A549 (cell line): ENCODE measurements around the gene MYO1H. TPM values are rescaled to one million over a fixed set of nuclear protein-coding genes. Genes with fewer than 3 reads are reported as not detected.

ENCODE experiments used
- ATAC-seq, 2 experiments: fragments of 200-7000 bp in 1 of 2; fragments of >200 bp in 1 of 2; cut with Nextera tagmentation in 1 of 2; cut with Tn5 transposase in 1 of 2; 3 replicates each; pipeline versions ENCODE4 v1.8.0 to v1.9.1; 2018 to 2020; ENCODE audit warnings: mild to moderate bottlenecking in 1 of 2, moderate library complexity in 1 of 2
- CTCF ChIA-PET: fragments of 300-600 bp; sonication (Branson Sonifier 250); formaldehyde crosslinking; extraction: SDS; loops from one replicate; lab custom pipeline; 2021; ENCODE audit warnings: antibody characterized with exemption, inconsistent platforms; lab: Yijun Ruan, JAX
- POLR2A ChIA-PET: fragments of 350-600 bp; formaldehyde crosslinking; extraction: SDS; loops from one replicate; lab custom pipeline; 2021; ENCODE audit warnings: antibody characterized with exemption, inconsistent platforms; lab: Yijun Ruan, JAX
- DNase-seq, 2 experiments: peaks; one replicate each; pipeline versions ENCODE4 v3.0.0 to v3.0.0-alpha.2; 2011 to 2016; ENCODE audit warnings: low read depth in 1 of 2, low spot score in 1 of 2
- FAIRE-seq: peaks from 2 replicates; lab custom pipeline; 2011; peaks lifted over from hg19 to GRCh38; lab: Jason Lieb, UNC
- H3K27ac ChIP-seq, 2 experiments: fragments of >200 bp; sonication (Bioruptor Twin); formaldehyde crosslinking; 3 replicates each; pipeline ENCODE4 v1.5.1; 2016 to 2017
- H3K4me1 ChIP-seq: fragments of >200 bp; sonication (Bioruptor Twin); formaldehyde crosslinking; 3 replicates; pipeline ENCODE4 v1.6.1; 2016
- H3K4me2 ChIP-seq: fragments of >200 bp; sonication (Bioruptor Twin); formaldehyde crosslinking; 3 replicates; pipeline ENCODE4 v1.6.1; 2016
- H3K4me3 ChIP-seq: fragments of >200 bp; sonication (Bioruptor Twin); formaldehyde crosslinking; 3 replicates; pipeline ENCODE4 v1.5.1; 2016
- H3K9me3 ChIP-seq: fragments of >200 bp; sonication (Bioruptor Twin); formaldehyde crosslinking; 3 replicates; pipeline ENCODE4 v1.6.1; 2016
- BHLHE40 ChIP-seq: IDR thresholded peaks from 2 replicates; pipeline ENCODE4 v1.6.1; 2012; ENCODE audit warnings: low read depth, low read length, inconsistent platforms
- EHMT2 ChIP-seq: fragments of 200-600 bp; sonication (generic); IDR thresholded peaks from 2 replicates; pipeline ENCODE4 v1.6.1; 2016; ENCODE audit warnings: antibody characterized with exemption, low read depth, mild to moderate bottlenecking, moderate library complexity
- FOSB ChIP-seq: fragments of 250-450 bp; sonication (Bioruptor Pico); IDR thresholded peaks from 2 replicates; pipeline ENCODE4 v1.5.0; 2020; ENCODE audit warnings: mild to moderate bottlenecking, moderate library complexity
- FOXS1 ChIP-seq: fragments of 250-450 bp; sonication (Bioruptor Pico); IDR thresholded peaks from 2 replicates; pipeline ENCODE4 v1.5.0; 2020; ENCODE audit warnings: mild to moderate bottlenecking, moderate library complexity
- HDAC2 ChIP-seq: fragments of 200-600 bp; sonication (generic); IDR thresholded peaks from 2 replicates; pipeline ENCODE4 v1.6.1; 2016
- HOXA7 ChIP-seq: fragments of 250-450 bp; sonication (Bioruptor Pico); IDR thresholded peaks from 2 replicates; pipeline ENCODE4 v1.5.0; 2020; ENCODE audit warnings: mild to moderate bottlenecking, moderate library complexity
- HOXB13 ChIP-seq: fragments of 250-450 bp; sonication (Bioruptor Pico); IDR thresholded peaks from 2 replicates; pipeline ENCODE4 v1.5.0; 2020; ENCODE audit warnings: low read depth, mild to moderate bottlenecking, moderate library complexity
- HOXB5 ChIP-seq: fragments of 250-450 bp; sonication (Bioruptor Pico); IDR thresholded peaks from 2 replicates; pipeline ENCODE4 v1.5.0; 2020; ENCODE audit warnings: mild to moderate bottlenecking, moderate library complexity
- JUN ChIP-seq, 2 experiments: fragments of >200 bp; sonication (Bioruptor Twin); formaldehyde crosslinking; IDR thresholded peaks; 2 replicates in 1 of 2; 3 replicates in 1 of 2; pipeline ENCODE4 v1.6.1; 2016 to 2017
- JUNB ChIP-seq: fragments of >200 bp; sonication (Bioruptor Twin); formaldehyde crosslinking; IDR thresholded peaks from 2 replicates; pipeline ENCODE4 v1.6.1; 2016
- MAFK ChIP-seq: fragments of 450-650 bp; IDR thresholded peaks from 2 replicates; pipeline ENCODE4 v1.6.1; 2014; ENCODE audit not compliant: partially characterized antibody
- RAD21 ChIP-seq, 2 experiments: fragments of >200 bp in 1 of 2; sonication (Bioruptor Twin) in 1 of 2; formaldehyde crosslinking in 1 of 2; IDR thresholded peaks in 1 of 2; conservative IDR thresholded peaks in 1 of 2; 2 replicates in 1 of 2; 3 replicates in 1 of 2; pipeline ENCODE4 v1.6.1; 2012 to 2018; ENCODE audit warnings: inconsistent platforms in 1 of 2
- RARB ChIP-seq: fragments of 250-450 bp; sonication (Bioruptor Pico); IDR thresholded peaks from 2 replicates; pipeline ENCODE4 v1.8.0; 2021; ENCODE audit warnings: mild to moderate bottlenecking, moderate library complexity
- RFX5 ChIP-seq: fragments of 450-650 bp; IDR thresholded peaks from 2 replicates; pipeline ENCODE4 v1.7.1; 2014; ENCODE audit warnings: antibody characterized with exemption, mild to moderate bottlenecking, moderate library complexity
- WGBS: methylation state at CpG from one replicate; pipeline ENCODE4 v1.1.6; 2017; ENCODE audit errors: missing lambda C conversion rate; 5-methylcytosine and 5-hydroxymethylcytosine counted together
- polyA plus RNA-seq, 4 experiments: library from polyadenylated mRNA; depleted of rRNA in 3 of 4; stranded (reverse); fragments of >200 nt; fragmentation: RNase III in 1 of 4; extraction: RNeasy Plus Mini Kit Qiagen cat#74134 plus additional on column Dnase treatment in 1 of 4; gene quantifications; 2 replicates in 3 of 4; 3 replicates in 1 of 4; pipeline ENCODE4 v1.2.3, GENCODE V29; 2011 to 2017
- TF ChIP-seq, protein P1 (sequence below): IDR thresholded peaks from 2 replicates; pipeline ENCODE4 v1.6.1; 2012
- TF ChIP-seq, protein P2 (sequence below): fragments of 250-450 bp; sonication (Bioruptor Pico); IDR thresholded peaks from 2 replicates; pipeline ENCODE4 v1.5.0; 2020; ENCODE audit warnings: low read depth, mild to moderate bottlenecking, moderate library complexity
- TF ChIP-seq, protein P3 (sequence below): IDR thresholded peaks from 2 replicates; pipeline ENCODE4 v1.6.1; 2012; ENCODE audit warnings: low read depth, borderline replicate concordance
- TF ChIP-seq, protein P4 (sequence below): fragments of 200-600 bp; sonication (generic); IDR thresholded peaks from 2 replicates; pipeline ENCODE4 v1.6.1; 2016; ENCODE audit warnings: antibody characterized with exemption, mild to moderate bottlenecking, moderate library complexity
- TF ChIP-seq, protein P5 (sequence below): fragments of >200 bp; sonication (Bioruptor Twin); formaldehyde crosslinking; IDR thresholded peaks from 3 replicates; pipeline ENCODE4 v1.5.1; 2016

MYO1H gene
- polyA plus RNA-seq, 2 of the 4 experiments (the other 2 are of a cell fraction), result not detected

DNA sequence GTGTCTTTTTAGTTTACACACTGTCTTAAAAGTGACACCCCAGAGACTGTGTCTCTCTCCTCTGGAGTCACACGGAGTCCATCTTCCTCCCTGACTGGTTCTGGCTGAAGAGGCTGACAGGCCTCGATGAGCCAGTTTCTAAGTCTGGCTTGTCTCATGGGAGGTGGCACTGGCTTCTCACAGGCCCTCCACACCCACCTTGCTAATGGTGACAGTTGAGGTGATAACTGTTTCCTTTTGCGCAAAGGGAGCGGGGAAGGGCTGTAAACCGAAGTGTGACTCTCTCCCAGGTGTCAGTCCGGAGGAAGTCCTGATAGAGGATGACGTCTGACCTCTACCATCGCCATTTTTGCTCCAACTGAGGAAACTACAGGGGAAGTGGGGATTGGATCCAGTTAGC lies 99.2 kb downstream of the MYO1H start:
- H3K27ac ChIP-seq, result no peak overlapping the region
- no peak overlapping the region for H3K4me2 ChIP-seq
- DNase-seq (no peak), FAIRE-seq (no peak), ATAC-seq (no peak)
- TF ChIP-seq HOXB13 (CRISPR knock-in tag) (no peak), HOXB5 (CRISPR knock-in tag) (no peak), HDAC2 (no peak)
- no peaks in the 10 kb centered on the region for H3K4me1 ChIP-seq
- WGBS, result 93% methylated on average over 8 of the region's 8 CpGs
- ChIA-PET POLR2A (no interaction called here), CTCF (interaction anchor here (0.6 to 5.2 kb wide), 2 partner anchors 14 to 359 kb away, joined by 3 to 24 read pairs; no protein-coding TSS in a partner anchor)
- H3K4me3 ChIP-seq, result no peak overlapping the region
- no peaks in the 10 kb centered on the region for H3K9me3 ChIP-seq

DNA sequence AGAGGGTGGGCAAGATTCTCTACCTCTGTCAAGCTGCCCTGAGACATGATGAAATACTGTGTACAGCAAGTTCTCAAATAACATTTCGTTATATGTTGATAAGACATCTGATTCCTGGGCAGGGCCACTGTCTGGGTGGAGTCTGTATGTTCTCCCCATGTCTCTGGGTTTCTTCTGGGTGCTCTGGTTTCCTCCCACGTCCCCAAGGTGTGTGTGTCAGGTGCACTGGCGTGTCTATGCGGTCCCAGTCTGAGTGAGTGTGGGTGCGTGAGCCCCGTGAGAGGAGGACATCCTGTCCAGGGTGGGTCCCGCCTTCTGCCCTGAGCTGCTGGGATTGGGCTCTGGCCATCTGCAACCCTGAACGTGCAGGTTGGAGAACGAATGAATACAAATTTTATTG lies 99.8 kb downstream of the MYO1H start:
- no peak overlapping the region for H3K4me3 ChIP-seq
- CTCF ChIA-PET, result interaction anchor here (0.5 to 5.2 kb wide), 4 partner anchors 15 to 358 kb away, joined by 3 to 24 read pairs (median 5); no protein-coding TSS in a partner anchor
- FAIRE-seq (no peak), ATAC-seq (no peak), DNase-seq (no peak)
- no peaks in the 10 kb centered on the region for H3K9me3 ChIP-seq
- no peaks in the 10 kb centered on the region for H3K4me1 ChIP-seq
- 91% methylated on average over 9 of the region's 9 CpGs for WGBS
- H3K27ac ChIP-seq, result no peak overlapping the region
- POLR2A ChIA-PET, result no interaction called here
- TF ChIP-seq JUN (IDR thresholded peaks at IDR 0.05) (no peak), RARB (CRISPR knock-in tag) (no peak), BHLHE40 (no peak), EHMT2 (no peak), JUNB (no peak), FOSB (no peak), RFX5 (no peak), FOXS1 (no peak), RAD21 (conservative IDR thresholded peaks at IDR 0.05 in 1 of 2, IDR thresholded peaks at IDR 0.05 in 1 of 2) (no peak), MAFK (no peak), HOXA7 (CRISPR knock-in tag) (no peak)
- TF ChIP-seq, protein P1, sequence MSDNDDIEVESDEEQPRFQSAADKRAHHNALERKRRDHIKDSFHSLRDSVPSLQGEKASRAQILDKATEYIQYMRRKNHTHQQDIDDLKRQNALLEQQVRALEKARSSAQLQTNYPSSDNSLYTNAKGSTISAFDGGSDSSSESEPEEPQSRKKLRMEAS, result no peak
- TF ChIP-seq, protein P2, sequence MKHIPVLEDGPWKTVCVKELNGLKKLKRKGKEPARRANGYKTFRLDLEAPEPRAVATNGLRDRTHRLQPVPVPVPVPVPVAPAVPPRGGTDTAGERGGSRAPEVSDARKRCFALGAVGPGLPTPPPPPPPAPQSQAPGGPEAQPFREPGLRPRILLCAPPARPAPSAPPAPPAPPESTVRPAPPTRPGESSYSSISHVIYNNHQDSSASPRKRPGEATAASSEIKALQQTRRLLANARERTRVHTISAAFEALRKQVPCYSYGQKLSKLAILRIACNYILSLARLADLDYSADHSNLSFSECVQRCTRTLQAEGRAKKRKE (CRISPR knock-in tag), result no peak
- TF ChIP-seq, protein P3, sequence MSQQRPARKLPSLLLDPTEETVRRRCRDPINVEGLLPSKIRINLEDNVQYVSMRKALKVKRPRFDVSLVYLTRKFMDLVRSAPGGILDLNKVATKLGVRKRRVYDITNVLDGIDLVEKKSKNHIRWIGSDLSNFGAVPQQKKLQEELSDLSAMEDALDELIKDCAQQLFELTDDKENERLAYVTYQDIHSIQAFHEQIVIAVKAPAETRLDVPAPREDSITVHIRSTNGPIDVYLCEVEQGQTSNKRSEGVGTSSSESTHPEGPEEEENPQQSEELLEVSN, result no peak
- TF ChIP-seq, protein P4, sequence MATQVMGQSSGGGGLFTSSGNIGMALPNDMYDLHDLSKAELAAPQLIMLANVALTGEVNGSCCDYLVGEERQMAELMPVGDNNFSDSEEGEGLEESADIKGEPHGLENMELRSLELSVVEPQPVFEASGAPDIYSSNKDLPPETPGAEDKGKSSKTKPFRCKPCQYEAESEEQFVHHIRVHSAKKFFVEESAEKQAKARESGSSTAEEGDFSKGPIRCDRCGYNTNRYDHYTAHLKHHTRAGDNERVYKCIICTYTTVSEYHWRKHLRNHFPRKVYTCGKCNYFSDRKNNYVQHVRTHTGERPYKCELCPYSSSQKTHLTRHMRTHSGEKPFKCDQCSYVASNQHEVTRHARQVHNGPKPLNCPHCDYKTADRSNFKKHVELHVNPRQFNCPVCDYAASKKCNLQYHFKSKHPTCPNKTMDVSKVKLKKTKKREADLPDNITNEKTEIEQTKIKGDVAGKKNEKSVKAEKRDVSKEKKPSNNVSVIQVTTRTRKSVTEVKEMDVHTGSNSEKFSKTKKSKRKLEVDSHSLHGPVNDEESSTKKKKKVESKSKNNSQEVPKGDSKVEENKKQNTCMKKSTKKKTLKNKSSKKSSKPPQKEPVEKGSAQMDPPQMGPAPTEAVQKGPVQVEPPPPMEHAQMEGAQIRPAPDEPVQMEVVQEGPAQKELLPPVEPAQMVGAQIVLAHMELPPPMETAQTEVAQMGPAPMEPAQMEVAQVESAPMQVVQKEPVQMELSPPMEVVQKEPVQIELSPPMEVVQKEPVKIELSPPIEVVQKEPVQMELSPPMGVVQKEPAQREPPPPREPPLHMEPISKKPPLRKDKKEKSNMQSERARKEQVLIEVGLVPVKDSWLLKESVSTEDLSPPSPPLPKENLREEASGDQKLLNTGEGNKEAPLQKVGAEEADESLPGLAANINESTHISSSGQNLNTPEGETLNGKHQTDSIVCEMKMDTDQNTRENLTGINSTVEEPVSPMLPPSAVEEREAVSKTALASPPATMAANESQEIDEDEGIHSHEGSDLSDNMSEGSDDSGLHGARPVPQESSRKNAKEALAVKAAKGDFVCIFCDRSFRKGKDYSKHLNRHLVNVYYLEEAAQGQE, result no peak
- TF ChIP-seq, protein P5, sequence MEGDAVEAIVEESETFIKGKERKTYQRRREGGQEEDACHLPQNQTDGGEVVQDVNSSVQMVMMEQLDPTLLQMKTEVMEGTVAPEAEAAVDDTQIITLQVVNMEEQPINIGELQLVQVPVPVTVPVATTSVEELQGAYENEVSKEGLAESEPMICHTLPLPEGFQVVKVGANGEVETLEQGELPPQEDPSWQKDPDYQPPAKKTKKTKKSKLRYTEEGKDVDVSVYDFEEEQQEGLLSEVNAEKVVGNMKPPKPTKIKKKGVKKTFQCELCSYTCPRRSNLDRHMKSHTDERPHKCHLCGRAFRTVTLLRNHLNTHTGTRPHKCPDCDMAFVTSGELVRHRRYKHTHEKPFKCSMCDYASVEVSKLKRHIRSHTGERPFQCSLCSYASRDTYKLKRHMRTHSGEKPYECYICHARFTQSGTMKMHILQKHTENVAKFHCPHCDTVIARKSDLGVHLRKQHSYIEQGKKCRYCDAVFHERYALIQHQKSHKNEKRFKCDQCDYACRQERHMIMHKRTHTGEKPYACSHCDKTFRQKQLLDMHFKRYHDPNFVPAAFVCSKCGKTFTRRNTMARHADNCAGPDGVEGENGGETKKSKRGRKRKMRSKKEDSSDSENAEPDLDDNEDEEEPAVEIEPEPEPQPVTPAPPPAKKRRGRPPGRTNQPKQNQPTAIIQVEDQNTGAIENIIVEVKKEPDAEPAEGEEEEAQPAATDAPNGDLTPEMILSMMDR, result no peak
- no peak overlapping the region for H3K4me2 ChIP-seq
